HCT116 (cell line): Measurements from ENCODE around the gene DAZAP1. TPM values are rescaled to one million over a fixed set of nuclear protein-coding genes. Genes with fewer than 3 reads are reported as not detected.

Experiments used
- ATF3 ChIP-seq: IDR thresholded peaks from 2 replicates; pipeline ENCODE4 v1.6.1; 2012
- EGR1 ChIP-seq: IDR thresholded peaks from 2 replicates; pipeline ENCODE4 v1.6.1; 2012; ENCODE audit warnings: low read depth
- ELF1 ChIP-seq: IDR thresholded peaks from 2 replicates; pipeline ENCODE4 v1.6.1; 2012; ENCODE audit warnings: low read depth, borderline replicate concordance
- EZH2 ChIP-seq: fragments of 200-600 bp; sonication (generic); IDR thresholded peaks from 2 replicates; pipeline ENCODE4 v1.6.1; 2017; ENCODE audit warnings: antibody characterized with exemption, mixed run types
- RAD21 ChIP-seq: IDR thresholded peaks from 2 replicates; pipeline ENCODE4 v1.6.1; 2012; ENCODE audit warnings: low read depth, mild to moderate bottlenecking
- SP1 ChIP-seq: IDR thresholded peaks from 2 replicates; pipeline ENCODE4 v1.6.1; 2012; ENCODE audit warnings: low read depth
- ZFX ChIP-seq: fragments of 450-650 bp; IDR thresholded peaks from 2 replicates; pipeline ENCODE4 v1.6.1; 2017
- total RNA-seq: library from RNA; stranded (reverse); gene quantifications from one replicate; pipeline ENCODE4 v1.2.1, GENCODE V29; 2021; ENCODE audit not compliant: unreplicated experiment
- TF ChIP-seq, protein P1 (sequence below), 3 experiments: fragments of 200-600 bp in 1 of 3; sonication (generic) in 1 of 3; IDR thresholded peaks in 2 of 3; conservative IDR thresholded peaks in 1 of 3; 2 replicates each; pipeline ENCODE4 v1.5.1; 2012 to 2017; ENCODE audit warnings: low read depth in 2 of 3, low read length in 2 of 3, antibody characterized with exemption in 1 of 3, borderline replicate concordance in 1 of 3, control low read depth in 1 of 3, mild to moderate bottlenecking in 1 of 3, mixed read lengths in 1 of 3, mixed run types in 1 of 3, moderate library complexity in 1 of 3; ENCODE audit not compliant: insufficient read depth in 1 of 3
- TF ChIP-seq, protein P2 (sequence below): IDR thresholded peaks from 2 replicates; pipeline ENCODE4 v1.6.1; 2012; ENCODE audit warnings: low read depth

Gene DAZAP1
- total RNA-seq, 1 experiment from 2014 or later: 191 TPM

DNA sequence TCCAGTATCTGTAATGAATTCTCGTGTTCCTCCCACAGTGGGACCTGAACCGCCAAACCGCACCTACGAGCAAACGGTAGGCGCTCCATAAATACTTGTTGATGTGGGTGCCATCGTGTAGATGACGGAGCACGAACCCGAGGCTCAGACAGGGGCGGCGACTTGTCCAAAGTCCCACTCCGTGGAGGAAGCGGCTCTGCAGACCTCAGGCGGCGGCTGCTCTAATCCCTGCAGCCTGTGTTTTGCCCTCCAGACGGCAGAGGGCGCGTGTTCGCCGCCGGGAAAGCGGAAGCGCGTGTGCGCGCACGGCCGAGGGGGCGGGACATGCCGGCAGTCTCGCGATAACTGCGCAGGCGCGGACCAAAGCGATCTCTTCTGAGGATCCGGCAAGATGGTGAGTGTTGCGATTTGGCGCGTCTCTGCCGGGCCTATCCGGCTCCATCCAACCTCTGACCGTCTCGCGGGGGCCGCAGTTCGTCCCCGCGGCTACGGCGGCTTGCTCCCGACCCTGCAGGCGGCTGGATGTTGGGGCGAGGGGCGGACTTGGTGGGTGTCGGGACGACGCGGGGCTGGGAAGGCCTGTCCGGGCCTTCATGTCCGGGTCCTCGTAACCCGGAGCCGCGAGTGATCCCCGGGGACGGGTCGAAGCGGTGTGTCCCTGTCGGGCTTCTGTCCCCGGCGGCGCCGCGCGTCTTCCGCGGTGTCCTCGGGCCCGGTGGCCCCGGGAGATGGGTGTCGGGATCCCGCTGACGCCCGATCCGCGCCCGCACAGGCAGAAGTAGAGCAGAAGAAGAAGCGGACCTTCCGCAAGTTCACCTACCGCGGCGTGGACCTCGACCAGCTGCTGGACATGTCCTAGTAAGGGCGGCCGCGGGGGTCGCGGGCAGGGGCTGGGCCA is 30.9 kb downstream of the DAZAP1 start, which contains the start of gene RPS15 (continued):
- TF ChIP-seq EGR1: peak; percentile 76
- peak; percentile 98 for TF ChIP-seq ZFX
- no peak; the same call in 1 of the 2 replicates for TF ChIP-seq ELF1
- TF ChIP-seq, protein P1, sequence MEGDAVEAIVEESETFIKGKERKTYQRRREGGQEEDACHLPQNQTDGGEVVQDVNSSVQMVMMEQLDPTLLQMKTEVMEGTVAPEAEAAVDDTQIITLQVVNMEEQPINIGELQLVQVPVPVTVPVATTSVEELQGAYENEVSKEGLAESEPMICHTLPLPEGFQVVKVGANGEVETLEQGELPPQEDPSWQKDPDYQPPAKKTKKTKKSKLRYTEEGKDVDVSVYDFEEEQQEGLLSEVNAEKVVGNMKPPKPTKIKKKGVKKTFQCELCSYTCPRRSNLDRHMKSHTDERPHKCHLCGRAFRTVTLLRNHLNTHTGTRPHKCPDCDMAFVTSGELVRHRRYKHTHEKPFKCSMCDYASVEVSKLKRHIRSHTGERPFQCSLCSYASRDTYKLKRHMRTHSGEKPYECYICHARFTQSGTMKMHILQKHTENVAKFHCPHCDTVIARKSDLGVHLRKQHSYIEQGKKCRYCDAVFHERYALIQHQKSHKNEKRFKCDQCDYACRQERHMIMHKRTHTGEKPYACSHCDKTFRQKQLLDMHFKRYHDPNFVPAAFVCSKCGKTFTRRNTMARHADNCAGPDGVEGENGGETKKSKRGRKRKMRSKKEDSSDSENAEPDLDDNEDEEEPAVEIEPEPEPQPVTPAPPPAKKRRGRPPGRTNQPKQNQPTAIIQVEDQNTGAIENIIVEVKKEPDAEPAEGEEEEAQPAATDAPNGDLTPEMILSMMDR (IDR thresholded peaks at IDR 0.05 in 2 of 3, conservative IDR thresholded peaks at IDR 0.05 in 1 of 3; ENCODE audit: borderline replicate concordance in 1 of 3, insufficient read depth in 1 of 3, low read depth in 2 of 3, low read length in 2 of 3): peak; percentile 67 to 92 (median 79)
- peak; percentile 9; the same call in 1 of the 2 replicates for TF ChIP-seq RAD21
- no peak for TF ChIP-seq ATF3
- TF ChIP-seq, protein P2, sequence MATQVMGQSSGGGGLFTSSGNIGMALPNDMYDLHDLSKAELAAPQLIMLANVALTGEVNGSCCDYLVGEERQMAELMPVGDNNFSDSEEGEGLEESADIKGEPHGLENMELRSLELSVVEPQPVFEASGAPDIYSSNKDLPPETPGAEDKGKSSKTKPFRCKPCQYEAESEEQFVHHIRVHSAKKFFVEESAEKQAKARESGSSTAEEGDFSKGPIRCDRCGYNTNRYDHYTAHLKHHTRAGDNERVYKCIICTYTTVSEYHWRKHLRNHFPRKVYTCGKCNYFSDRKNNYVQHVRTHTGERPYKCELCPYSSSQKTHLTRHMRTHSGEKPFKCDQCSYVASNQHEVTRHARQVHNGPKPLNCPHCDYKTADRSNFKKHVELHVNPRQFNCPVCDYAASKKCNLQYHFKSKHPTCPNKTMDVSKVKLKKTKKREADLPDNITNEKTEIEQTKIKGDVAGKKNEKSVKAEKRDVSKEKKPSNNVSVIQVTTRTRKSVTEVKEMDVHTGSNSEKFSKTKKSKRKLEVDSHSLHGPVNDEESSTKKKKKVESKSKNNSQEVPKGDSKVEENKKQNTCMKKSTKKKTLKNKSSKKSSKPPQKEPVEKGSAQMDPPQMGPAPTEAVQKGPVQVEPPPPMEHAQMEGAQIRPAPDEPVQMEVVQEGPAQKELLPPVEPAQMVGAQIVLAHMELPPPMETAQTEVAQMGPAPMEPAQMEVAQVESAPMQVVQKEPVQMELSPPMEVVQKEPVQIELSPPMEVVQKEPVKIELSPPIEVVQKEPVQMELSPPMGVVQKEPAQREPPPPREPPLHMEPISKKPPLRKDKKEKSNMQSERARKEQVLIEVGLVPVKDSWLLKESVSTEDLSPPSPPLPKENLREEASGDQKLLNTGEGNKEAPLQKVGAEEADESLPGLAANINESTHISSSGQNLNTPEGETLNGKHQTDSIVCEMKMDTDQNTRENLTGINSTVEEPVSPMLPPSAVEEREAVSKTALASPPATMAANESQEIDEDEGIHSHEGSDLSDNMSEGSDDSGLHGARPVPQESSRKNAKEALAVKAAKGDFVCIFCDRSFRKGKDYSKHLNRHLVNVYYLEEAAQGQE: no peak
- peak; percentile 87 for TF ChIP-seq SP1
- no peak for TF ChIP-seq EZH2
- TF ChIP-seq, all 23 proteins: peak for 13
